OCI-LY1 (cell line): ENCODE results near the gene SMIM29.

Source experiments
- EZH2 ChIP-seq: fragments of 200-600 bp; sonication (generic), shearing (Covaris generic); IDR thresholded peaks from 2 replicates; pipeline ENCODE4 v1.8.0; 2017; ENCODE audit warnings: borderline replicate concordance, mixed run types, mild to moderate bottlenecking, antibody characterized with exemption, low read length, moderate library complexity, mixed read lengths
- TF ChIP-seq, protein P1 (sequence below): fragments of 200-600 bp; sonication (generic), shearing (Covaris generic); IDR thresholded peaks from 2 replicates; pipeline ENCODE4 v1.5.1; 2017; ENCODE audit warnings: mild to moderate bottlenecking, antibody characterized with exemption, low read length, moderate library complexity, mixed read lengths

DNA sequence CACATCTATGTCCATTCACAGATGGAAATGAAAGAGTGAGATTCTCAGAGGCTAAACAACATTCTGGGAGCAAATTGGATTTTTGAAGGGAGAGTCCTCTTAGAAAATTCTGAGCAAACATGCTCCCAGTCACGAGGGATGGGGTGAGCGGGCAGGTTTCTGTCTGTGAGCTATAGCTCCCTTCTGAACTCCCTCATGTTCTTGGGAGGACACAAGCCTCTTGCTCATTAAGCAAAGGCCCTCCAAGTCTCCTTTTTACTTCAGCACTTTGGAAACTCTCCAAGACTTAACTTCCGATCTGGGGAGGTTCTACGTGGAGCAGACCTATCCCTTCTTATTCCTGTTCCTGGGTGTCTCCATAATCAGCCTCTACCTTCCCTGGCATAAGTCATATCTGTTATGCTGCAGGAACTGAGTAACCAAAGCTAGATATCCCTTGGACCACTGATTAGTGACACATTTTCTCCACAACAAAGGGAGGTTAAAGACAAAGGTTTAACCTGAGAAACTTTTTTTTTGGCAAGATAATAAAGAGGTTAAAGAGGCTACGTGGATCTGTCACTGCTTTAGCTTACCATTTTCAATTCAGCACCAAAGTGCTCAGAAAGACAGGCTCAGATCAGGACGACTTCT is 33.0 kb upstream of the SMIM29 start:
- TF ChIP-seq, protein P1, sequence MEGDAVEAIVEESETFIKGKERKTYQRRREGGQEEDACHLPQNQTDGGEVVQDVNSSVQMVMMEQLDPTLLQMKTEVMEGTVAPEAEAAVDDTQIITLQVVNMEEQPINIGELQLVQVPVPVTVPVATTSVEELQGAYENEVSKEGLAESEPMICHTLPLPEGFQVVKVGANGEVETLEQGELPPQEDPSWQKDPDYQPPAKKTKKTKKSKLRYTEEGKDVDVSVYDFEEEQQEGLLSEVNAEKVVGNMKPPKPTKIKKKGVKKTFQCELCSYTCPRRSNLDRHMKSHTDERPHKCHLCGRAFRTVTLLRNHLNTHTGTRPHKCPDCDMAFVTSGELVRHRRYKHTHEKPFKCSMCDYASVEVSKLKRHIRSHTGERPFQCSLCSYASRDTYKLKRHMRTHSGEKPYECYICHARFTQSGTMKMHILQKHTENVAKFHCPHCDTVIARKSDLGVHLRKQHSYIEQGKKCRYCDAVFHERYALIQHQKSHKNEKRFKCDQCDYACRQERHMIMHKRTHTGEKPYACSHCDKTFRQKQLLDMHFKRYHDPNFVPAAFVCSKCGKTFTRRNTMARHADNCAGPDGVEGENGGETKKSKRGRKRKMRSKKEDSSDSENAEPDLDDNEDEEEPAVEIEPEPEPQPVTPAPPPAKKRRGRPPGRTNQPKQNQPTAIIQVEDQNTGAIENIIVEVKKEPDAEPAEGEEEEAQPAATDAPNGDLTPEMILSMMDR: no peak
- TF ChIP-seq EZH2: no peak
